Thoracic aorta (tissue), 2 donors: Measurements from ENCODE around the gene RAB37. TPM values are rescaled to one million over a fixed set of nuclear protein-coding genes. Genes with fewer than 3 reads are reported as not detected.

Source experiments
- ATAC-seq: fragments of 150-250 bp; one replicate; pipeline ENCODE4 v1.8.0; 2017; ENCODE audit warnings: low read depth; ENCODE audit not compliant: insufficient number of reproducible peaks, low FRiP score
- DNase-seq: peaks from one replicate; pipeline ENCODE4 v3.0.0-alpha.2; 2020; ENCODE audit warnings: low spot score
- H3K27ac ChIP-seq, 2 donors: fragments of 200-600 bp; sonication (generic); 1 replicate in 1 of 2; 2 replicates in 1 of 2; pipeline ENCODE4 v1.5.1; 2016; ENCODE audit warnings: mild to moderate bottlenecking in 2 of 2, moderate library complexity in 2 of 2
- H3K27me3 ChIP-seq: fragments of 200-600 bp; sonication (generic); replicated peaks from 2 replicates; pipeline ENCODE4 v1.6.0; 2016; ENCODE audit warnings: mild to moderate bottlenecking; ENCODE audit not compliant: insufficient read depth
- H3K36me3 ChIP-seq: fragments of 200-600 bp; sonication (generic); one replicate; pipeline ENCODE4 v1.5.1; 2016
- H3K4me1 ChIP-seq, 2 donors: fragments of 200-600 bp; sonication (generic); 1 replicate in 1 of 2; 2 replicates in 1 of 2; pipeline versions ENCODE4 v1.5.1 to v1.6.0; 2016; ENCODE audit warnings: low read depth in 2 of 2, mild to moderate bottlenecking in 1 of 2; ENCODE audit not compliant: control insufficient read depth in 1 of 2
- H3K4me3 ChIP-seq: fragments of 200-600 bp; sonication (generic); 2 replicates; pipeline ENCODE4 v1.5.1; 2016; ENCODE audit warnings: mild to moderate bottlenecking
- H3K9me3 ChIP-seq: fragments of 200-600 bp; sonication (generic); 2 replicates; pipeline ENCODE4 v1.5.1; 2016
- CTCF ChIP-seq: fragments of 200-600 bp; sonication (generic); IDR thresholded peaks from one replicate; pipeline ENCODE4 v1.5.1; 2019; ENCODE audit warnings: antibody characterized with exemption
- total RNA-seq, 2 donors: library from RNA; depleted of rRNA; stranded (reverse); fragments of >200 nt; gene quantifications; one replicate each; pipeline versions ENCODE4 v1.1.0 to v1.2.3, GENCODE V29; 2016

The RAB37 gene
- total RNA-seq, 2 donors from 2014 or later = 2.2 to 3.2 TPM

- no peak overlapping the region for H3K27ac ChIP-seq
Measured at GRCh38 chr17:74737299-74738050, 419 bp downstream of the RAB37 start.

GRCh38 chr17:74738051-74738996 lies 1.3 kb downstream of the RAB37 start:
- Histone ChIP-seq H3K36me3 (no peaks in the 10 kb centered on the region), H3K9me3 (no peaks in the 10 kb centered on the region), H3K4me1 (peaks cover 0 to 26% of the 10 kb centered on the region in 2 donors), H3K27me3 (no peaks in the 10 kb centered on the region), H3K27ac (no peak overlapping the region), H3K4me3 (peak overlapping the region; percentile 57)
- ATAC-seq = no peak
- no peak for TF ChIP-seq CTCF
- DNase-seq = no peak

More at GRCh38 chr17:74737299-74738050, 419 bp downstream of the RAB37 start:
- H3K4me1 ChIP-seq = peaks cover 0 to 26% of the 10 kb centered on the region in 2 donors
- no peak for TF ChIP-seq CTCF
- H3K4me3 ChIP-seq = peak overlapping the region; percentile 57
- H3K9me3 ChIP-seq = no peaks in the 10 kb centered on the region
- no peak for ATAC-seq
- DNase-seq = no peak
- H3K27me3 ChIP-seq = no peaks in the 10 kb centered on the region
- no peaks in the 10 kb centered on the region for H3K36me3 ChIP-seq

- no peak for DNase-seq
- H3K27me3 ChIP-seq = no peaks in the 10 kb centered on the region
Measured at GRCh38 chr17:74739227-74739831, 2.3 kb downstream of the RAB37 start.

GRCh38 chr17:74740173-74740572 lies 3.1 kb downstream of the RAB37 start:
- Histone ChIP-seq H3K4me3 (no peak overlapping the region), H3K4me1 (peaks cover 0 to 36% of the 10 kb centered on the region in 2 donors), H3K9me3 (no peaks in the 10 kb centered on the region), H3K27ac (no peak overlapping the region), H3K27me3 (no peaks in the 10 kb centered on the region), H3K36me3 (no peaks in the 10 kb centered on the region)
- no peak for TF ChIP-seq CTCF
- ATAC-seq (no peak), DNase-seq (no peak)

More at GRCh38 chr17:74739227-74739831, 2.3 kb downstream of the RAB37 start:
- H3K9me3 ChIP-seq = no peaks in the 10 kb centered on the region
- TF ChIP-seq CTCF = no peak
- no peak overlapping the region for H3K4me3 ChIP-seq
- peaks cover 0 to 29% of the 10 kb centered on the region in 2 donors for H3K4me1 ChIP-seq
- ATAC-seq = no peak
- H3K36me3 ChIP-seq = no peaks in the 10 kb centered on the region
- H3K27ac ChIP-seq = no peak overlapping the region
